K562 (cell line): ENCODE results near the gene TMEM100. TPM values are rescaled to one million over a fixed set of nuclear protein-coding genes. Genes with fewer than 3 reads are reported as not detected.
A peak's percentile ranks its signal among the peaks of the same experiment; 100 is the strongest.

Source experiments
- EGR1 ChIP-seq: fragments of 450-650 bp; conservative IDR thresholded peaks from 2 replicates; pipeline ENCODE4 v1.6.1; 2017; ENCODE audit warnings: mild to moderate bottlenecking
- HNRNPLL ChIP-seq: fragments of 200-400 bp; formaldehyde crosslinking; IDR thresholded peaks from 2 replicates; pipeline ENCODE4 v1.6.1; 2017; ENCODE audit warnings: low read length, low read depth, mild to moderate bottlenecking; ENCODE audit not compliant: poor library complexity, severe bottlenecking
- NBN ChIP-seq: fragments of 450-650 bp; IDR thresholded peaks from 2 replicates; pipeline ENCODE4 v1.6.1; 2016; ENCODE audit warnings: low read depth, mild to moderate bottlenecking
- NCOA1 ChIP-seq: fragments of 450-650 bp; IDR thresholded peaks from 2 replicates; pipeline ENCODE4 v1.6.1; 2016; ENCODE audit warnings: low read depth
- PCBP2 ChIP-seq: fragments of 200-400 bp; formaldehyde crosslinking; IDR thresholded peaks from 2 replicates; pipeline ENCODE4 v1.6.1; 2018; ENCODE audit warnings: low read length, low read depth, mild to moderate bottlenecking, moderate library complexity; ENCODE audit not compliant: poor library complexity, severe bottlenecking
- POLR2AphosphoS2 ChIP-seq: IDR thresholded peaks from 2 replicates; pipeline ENCODE4 v1.6.1; 2012; ENCODE audit warnings: low read length, improper control_type of control experiment
- RBM39 ChIP-seq: fragments of 200-400 bp; formaldehyde crosslinking; optimal IDR thresholded peaks from 2 replicates; pipeline ENCODE3; 2018; ENCODE audit warnings: low read depth, low read length
- TEAD1 ChIP-seq, 2 experiments: fragments of 450-650 bp in 1 of 2; sonication (generic) in 1 of 2; formaldehyde crosslinking; IDR thresholded peaks; 2 replicates each; pipeline versions ENCODE4 v1.4.0 to v1.8.0; 2020 to 2022; ENCODE audit warnings: mild to moderate bottlenecking in 2 of 2, missing genetic modification reagents in 1 of 2
- ZNF124 ChIP-seq: sonication (generic); formaldehyde crosslinking; IDR thresholded peaks from 2 replicates; pipeline ENCODE4 v1.8.1; 2022; ENCODE audit warnings: missing genetic modification reagents
- ZNF263 ChIP-seq: sonication (generic); formaldehyde crosslinking; IDR thresholded peaks from 2 replicates; pipeline ENCODE4 v1.8.0; 2022; ENCODE audit warnings: mild to moderate bottlenecking, missing genetic modification reagents, borderline replicate concordance
- polyA plus RNA-seq, 8 experiments: library from polyadenylated mRNA; depleted of rRNA in 4 of 8; stranded (reverse) in 5 of 8; unstranded in 3 of 8; fragments of >200 nt; fragmentation: Nextera tagmentation in 2 of 8; fragmentation: Illumina TruSeq in 1 of 8; extraction: Ambion mirVana in 2 of 8; extraction: Trizol in 1 of 8; gene quantifications; 2 replicates each; pipeline versions ENCODE4 v1.2.1 to v1.2.3, GENCODE V29; 2011 to 2014; ENCODE audit warnings: inconsistent platforms in 1 of 8, missing spikeins in 1 of 8
- total RNA-seq, 7 experiments: library from RNA; depleted of rRNA in 6 of 7; stranded (reverse); fragments of >200 nt in 6 of 7; fragmentation: Illumina TruSeq in 2 of 7; extraction: Trizol in 2 of 7; gene quantifications; 2 replicates each; pipeline versions ENCODE4 v1.2.1 to v1.2.3, GENCODE V29; 2011 to 2021; ENCODE audit warnings: low replicate concordance in 1 of 7
- TF ChIP-seq, protein P1 (sequence below): fragments of 450-650 bp; IDR thresholded peaks from 2 replicates; pipeline ENCODE4 v1.6.1; 2016; ENCODE audit warnings: mild to moderate bottlenecking, moderate library complexity
- TF ChIP-seq, protein P2 (sequence below): conservative IDR thresholded peaks from 2 replicates; pipeline ENCODE4 v1.6.1; 2011; ENCODE audit warnings: low read depth, mild to moderate bottlenecking, low read length; ENCODE audit not compliant: control insufficient read depth
- TF ChIP-seq, protein P3 (sequence below): sonication (generic); formaldehyde crosslinking; IDR thresholded peaks from 2 replicates; pipeline ENCODE4 v1.8.0; 2022; ENCODE audit warnings: mild to moderate bottlenecking, missing genetic modification reagents, borderline replicate concordance

The TMEM100 gene
- total and polyA plus RNA-seq, 9 of the 15 experiments (the other 6 are each of a cell fraction or from before 2014, with no cell fraction given): 0.12 to 0.50 (median 0.19) TPM

DNA sequence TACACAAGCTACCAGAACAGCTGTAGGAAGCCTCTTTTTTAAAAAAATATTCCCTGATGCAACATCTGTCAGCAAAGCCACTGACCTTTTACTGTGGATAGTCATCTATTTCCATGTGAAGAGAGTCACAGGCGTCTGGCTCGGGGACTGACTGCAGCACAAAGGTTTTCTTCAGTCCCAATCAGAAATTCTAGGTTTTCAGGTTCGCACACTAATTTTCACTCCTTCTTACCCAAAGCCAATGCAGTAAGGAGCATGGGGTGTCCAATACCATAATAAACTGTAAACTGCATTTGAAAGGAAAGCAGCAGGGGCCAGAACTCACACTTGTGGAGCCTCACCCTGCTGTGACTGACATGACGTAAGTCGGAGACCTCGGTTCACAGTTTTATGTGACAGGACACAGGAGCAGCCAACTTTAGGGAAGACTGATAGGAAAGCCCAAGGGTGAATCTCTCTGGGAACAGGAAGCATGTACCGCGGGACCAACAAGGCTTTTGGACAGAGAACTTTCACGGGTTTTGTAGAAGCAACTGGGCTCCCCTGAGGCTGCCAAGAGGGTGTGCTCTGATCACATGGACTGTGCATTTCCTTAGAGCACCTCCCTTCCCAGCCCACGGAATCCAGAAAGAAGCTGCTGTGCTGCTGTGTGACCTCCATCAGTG lies 9.1 kb upstream of the TMEM100 start (continued):
- TF ChIP-seq, protein P1, sequence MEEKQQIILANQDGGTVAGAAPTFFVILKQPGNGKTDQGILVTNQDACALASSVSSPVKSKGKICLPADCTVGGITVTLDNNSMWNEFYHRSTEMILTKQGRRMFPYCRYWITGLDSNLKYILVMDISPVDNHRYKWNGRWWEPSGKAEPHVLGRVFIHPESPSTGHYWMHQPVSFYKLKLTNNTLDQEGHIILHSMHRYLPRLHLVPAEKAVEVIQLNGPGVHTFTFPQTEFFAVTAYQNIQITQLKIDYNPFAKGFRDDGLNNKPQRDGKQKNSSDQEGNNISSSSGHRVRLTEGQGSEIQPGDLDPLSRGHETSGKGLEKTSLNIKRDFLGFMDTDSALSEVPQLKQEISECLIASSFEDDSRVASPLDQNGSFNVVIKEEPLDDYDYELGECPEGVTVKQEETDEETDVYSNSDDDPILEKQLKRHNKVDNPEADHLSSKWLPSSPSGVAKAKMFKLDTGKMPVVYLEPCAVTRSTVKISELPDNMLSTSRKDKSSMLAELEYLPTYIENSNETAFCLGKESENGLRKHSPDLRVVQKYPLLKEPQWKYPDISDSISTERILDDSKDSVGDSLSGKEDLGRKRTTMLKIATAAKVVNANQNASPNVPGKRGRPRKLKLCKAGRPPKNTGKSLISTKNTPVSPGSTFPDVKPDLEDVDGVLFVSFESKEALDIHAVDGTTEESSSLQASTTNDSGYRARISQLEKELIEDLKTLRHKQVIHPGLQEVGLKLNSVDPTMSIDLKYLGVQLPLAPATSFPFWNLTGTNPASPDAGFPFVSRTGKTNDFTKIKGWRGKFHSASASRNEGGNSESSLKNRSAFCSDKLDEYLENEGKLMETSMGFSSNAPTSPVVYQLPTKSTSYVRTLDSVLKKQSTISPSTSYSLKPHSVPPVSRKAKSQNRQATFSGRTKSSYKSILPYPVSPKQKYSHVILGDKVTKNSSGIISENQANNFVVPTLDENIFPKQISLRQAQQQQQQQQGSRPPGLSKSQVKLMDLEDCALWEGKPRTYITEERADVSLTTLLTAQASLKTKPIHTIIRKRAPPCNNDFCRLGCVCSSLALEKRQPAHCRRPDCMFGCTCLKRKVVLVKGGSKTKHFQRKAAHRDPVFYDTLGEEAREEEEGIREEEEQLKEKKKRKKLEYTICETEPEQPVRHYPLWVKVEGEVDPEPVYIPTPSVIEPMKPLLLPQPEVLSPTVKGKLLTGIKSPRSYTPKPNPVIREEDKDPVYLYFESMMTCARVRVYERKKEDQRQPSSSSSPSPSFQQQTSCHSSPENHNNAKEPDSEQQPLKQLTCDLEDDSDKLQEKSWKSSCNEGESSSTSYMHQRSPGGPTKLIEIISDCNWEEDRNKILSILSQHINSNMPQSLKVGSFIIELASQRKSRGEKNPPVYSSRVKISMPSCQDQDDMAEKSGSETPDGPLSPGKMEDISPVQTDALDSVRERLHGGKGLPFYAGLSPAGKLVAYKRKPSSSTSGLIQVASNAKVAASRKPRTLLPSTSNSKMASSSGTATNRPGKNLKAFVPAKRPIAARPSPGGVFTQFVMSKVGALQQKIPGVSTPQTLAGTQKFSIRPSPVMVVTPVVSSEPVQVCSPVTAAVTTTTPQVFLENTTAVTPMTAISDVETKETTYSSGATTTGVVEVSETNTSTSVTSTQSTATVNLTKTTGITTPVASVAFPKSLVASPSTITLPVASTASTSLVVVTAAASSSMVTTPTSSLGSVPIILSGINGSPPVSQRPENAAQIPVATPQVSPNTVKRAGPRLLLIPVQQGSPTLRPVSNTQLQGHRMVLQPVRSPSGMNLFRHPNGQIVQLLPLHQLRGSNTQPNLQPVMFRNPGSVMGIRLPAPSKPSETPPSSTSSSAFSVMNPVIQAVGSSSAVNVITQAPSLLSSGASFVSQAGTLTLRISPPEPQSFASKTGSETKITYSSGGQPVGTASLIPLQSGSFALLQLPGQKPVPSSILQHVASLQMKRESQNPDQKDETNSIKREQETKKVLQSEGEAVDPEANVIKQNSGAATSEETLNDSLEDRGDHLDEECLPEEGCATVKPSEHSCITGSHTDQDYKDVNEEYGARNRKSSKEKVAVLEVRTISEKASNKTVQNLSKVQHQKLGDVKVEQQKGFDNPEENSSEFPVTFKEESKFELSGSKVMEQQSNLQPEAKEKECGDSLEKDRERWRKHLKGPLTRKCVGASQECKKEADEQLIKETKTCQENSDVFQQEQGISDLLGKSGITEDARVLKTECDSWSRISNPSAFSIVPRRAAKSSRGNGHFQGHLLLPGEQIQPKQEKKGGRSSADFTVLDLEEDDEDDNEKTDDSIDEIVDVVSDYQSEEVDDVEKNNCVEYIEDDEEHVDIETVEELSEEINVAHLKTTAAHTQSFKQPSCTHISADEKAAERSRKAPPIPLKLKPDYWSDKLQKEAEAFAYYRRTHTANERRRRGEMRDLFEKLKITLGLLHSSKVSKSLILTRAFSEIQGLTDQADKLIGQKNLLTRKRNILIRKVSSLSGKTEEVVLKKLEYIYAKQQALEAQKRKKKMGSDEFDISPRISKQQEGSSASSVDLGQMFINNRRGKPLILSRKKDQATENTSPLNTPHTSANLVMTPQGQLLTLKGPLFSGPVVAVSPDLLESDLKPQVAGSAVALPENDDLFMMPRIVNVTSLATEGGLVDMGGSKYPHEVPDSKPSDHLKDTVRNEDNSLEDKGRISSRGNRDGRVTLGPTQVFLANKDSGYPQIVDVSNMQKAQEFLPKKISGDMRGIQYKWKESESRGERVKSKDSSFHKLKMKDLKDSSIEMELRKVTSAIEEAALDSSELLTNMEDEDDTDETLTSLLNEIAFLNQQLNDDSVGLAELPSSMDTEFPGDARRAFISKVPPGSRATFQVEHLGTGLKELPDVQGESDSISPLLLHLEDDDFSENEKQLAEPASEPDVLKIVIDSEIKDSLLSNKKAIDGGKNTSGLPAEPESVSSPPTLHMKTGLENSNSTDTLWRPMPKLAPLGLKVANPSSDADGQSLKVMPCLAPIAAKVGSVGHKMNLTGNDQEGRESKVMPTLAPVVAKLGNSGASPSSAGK: peak; percentile 65
- TF ChIP-seq POLR2AphosphoS2 (no peak), ZNF263 (CRISPR knock-in tag) (no peak), PCBP2 (no peak), NBN (no peak), ZNF124 (CRISPR knock-in tag) (no peak), RBM39 (no peak), NCOA1 (no peak), HNRNPLL (no peak), TEAD1 (CRISPR knock-in tag; IDR thresholded peaks at IDR 0.05) (no peak), EGR1 (no peak)
- TF ChIP-seq, protein P2, sequence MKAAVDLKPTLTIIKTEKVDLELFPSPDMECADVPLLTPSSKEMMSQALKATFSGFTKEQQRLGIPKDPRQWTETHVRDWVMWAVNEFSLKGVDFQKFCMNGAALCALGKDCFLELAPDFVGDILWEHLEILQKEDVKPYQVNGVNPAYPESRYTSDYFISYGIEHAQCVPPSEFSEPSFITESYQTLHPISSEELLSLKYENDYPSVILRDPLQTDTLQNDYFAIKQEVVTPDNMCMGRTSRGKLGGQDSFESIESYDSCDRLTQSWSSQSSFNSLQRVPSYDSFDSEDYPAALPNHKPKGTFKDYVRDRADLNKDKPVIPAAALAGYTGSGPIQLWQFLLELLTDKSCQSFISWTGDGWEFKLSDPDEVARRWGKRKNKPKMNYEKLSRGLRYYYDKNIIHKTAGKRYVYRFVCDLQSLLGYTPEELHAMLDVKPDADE: no peak
- TF ChIP-seq, protein P3, sequence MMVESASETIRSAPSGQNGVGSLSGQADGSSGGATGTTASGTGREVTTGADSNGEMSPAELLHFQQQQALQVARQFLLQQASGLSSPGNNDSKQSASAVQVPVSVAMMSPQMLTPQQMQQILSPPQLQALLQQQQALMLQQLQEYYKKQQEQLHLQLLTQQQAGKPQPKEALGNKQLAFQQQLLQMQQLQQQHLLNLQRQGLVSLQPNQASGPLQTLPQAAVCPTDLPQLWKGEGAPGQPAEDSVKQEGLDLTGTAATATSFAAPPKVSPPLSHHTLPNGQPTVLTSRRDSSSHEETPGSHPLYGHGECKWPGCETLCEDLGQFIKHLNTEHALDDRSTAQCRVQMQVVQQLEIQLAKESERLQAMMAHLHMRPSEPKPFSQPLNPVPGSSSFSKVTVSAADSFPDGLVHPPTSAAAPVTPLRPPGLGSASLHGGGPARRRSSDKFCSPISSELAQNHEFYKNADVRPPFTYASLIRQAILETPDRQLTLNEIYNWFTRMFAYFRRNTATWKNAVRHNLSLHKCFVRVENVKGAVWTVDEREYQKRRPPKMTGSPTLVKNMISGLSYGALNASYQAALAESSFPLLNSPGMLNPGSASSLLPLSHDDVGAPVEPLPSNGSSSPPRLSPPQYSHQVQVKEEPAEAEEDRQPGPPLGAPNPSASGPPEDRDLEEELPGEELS: 0 out of 2 replicates have a peak, but pooled peaks have one; percentile 31
